K562 (cell line): ENCODE data around the gene TAGLN3. TPM values are rescaled to one million over a fixed set of nuclear protein-coding genes. Genes with fewer than 3 reads are reported as not detected.

ENCODE experiments used
- BACH1 ChIP-seq: fragments of 200-800 bp; sonication (Bioruptor generic); IDR thresholded peaks from 2 replicates; pipeline ENCODE4 v1.6.1; 2016; ENCODE audit warnings: missing genetic modification characterization, missing compliant biosample characterization
- CC2D1A ChIP-seq: fragments of 450-650 bp; IDR thresholded peaks from 2 replicates; pipeline ENCODE4 v1.6.1; 2017; ENCODE audit warnings: mild to moderate bottlenecking
- E2F8 ChIP-seq: fragments of 450-650 bp; IDR thresholded peaks from 2 replicates; pipeline ENCODE4 v1.7.1; 2018; ENCODE audit warnings: mild to moderate bottlenecking, low read depth; ENCODE audit not compliant: partially characterized antibody
- EGR1 ChIP-seq: fragments of 450-650 bp; conservative IDR thresholded peaks from 2 replicates; pipeline ENCODE4 v1.6.1; 2017; ENCODE audit warnings: mild to moderate bottlenecking
- ELK3 ChIP-seq: fragments of 450-650 bp; formaldehyde crosslinking; IDR thresholded peaks from 2 replicates; pipeline ENCODE4 v1.4.0; 2020; ENCODE audit warnings: mild to moderate bottlenecking
- HMGN3 ChIP-seq: IDR thresholded peaks from 2 replicates; pipeline ENCODE4 v1.6.1; 2011; ENCODE audit warnings: borderline replicate concordance, low read depth, mild to moderate bottlenecking, mixed read lengths, low read length; ENCODE audit not compliant: insufficient read length; ENCODE audit errors: extremely low read depth
- IRF2 ChIP-seq: sonication (generic); formaldehyde crosslinking; IDR thresholded peaks from 2 replicates; pipeline ENCODE4 v1.8.1; 2022; ENCODE audit warnings: mild to moderate bottlenecking, missing genetic modification reagents
- NELFE ChIP-seq: IDR thresholded peaks from 2 replicates; pipeline ENCODE4 v1.6.1; 2011; ENCODE audit warnings: mild to moderate bottlenecking; ENCODE audit not compliant: insufficient read depth, insufficient read length
- NR2C1 ChIP-seq, 2 experiments: fragments of 450-650 bp; IDR thresholded peaks; 2 replicates each; pipeline ENCODE4 v1.6.1; 2017; ENCODE audit warnings: mild to moderate bottlenecking in 2 of 2, antibody characterized with exemption in 1 of 2, inconsistent platforms in 1 of 2, missing compliant biosample characterization in 1 of 2, missing genetic modification characterization in 1 of 2
- PKNOX1 ChIP-seq: fragments of 450-650 bp; IDR thresholded peaks from 2 replicates; pipeline ENCODE4 v1.6.1; 2016
- POLR2G ChIP-seq: fragments of 200-400 bp; formaldehyde crosslinking; IDR thresholded peaks from 2 replicates; pipeline ENCODE4 v1.6.1; 2017; ENCODE audit warnings: low read depth, mild to moderate bottlenecking, antibody characterized with exemption, low read length, moderate library complexity
- PRMT5 ChIP-seq: sonication (generic); formaldehyde crosslinking; IDR thresholded peaks from 2 replicates; pipeline ENCODE4 v1.5.0; 2020; ENCODE audit warnings: missing genetic modification reagents
- PRPF4 ChIP-seq: fragments of 200-400 bp; formaldehyde crosslinking; IDR thresholded peaks from one replicate; pipeline ENCODE4 v1.6.1; 2017; ENCODE audit warnings: low read length, low read depth, mild to moderate bottlenecking; ENCODE audit not compliant: insufficient read depth, poor library complexity, severe bottlenecking
- RBBP5 ChIP-seq: fragments of 200-600 bp; sonication (generic); IDR thresholded peaks from 2 replicates; pipeline ENCODE4 v1.6.1; 2012; ENCODE audit warnings: borderline replicate concordance, mild to moderate bottlenecking, low read length, control low read depth, inconsistent platforms; ENCODE audit not compliant: insufficient read depth, poor library complexity, severe bottlenecking
- ZNF408 ChIP-seq: fragments of 250-450 bp; sonication (Bioruptor Pico); IDR thresholded peaks from 2 replicates; pipeline ENCODE4 v1.4.0; 2020; ENCODE audit warnings: low read depth, mild to moderate bottlenecking, moderate library complexity
- ZNF551 ChIP-seq: fragments of 250-450 bp; sonication (Bioruptor Pico); IDR thresholded peaks from 2 replicates; pipeline ENCODE4 v1.5.0; 2021; ENCODE audit warnings: mild to moderate bottlenecking, moderate library complexity
- ZZZ3 ChIP-seq: fragments of 450-650 bp; IDR thresholded peaks from 2 replicates; pipeline ENCODE4 v1.6.1; 2016; ENCODE audit warnings: antibody characterized with exemption, mild to moderate bottlenecking, moderate library complexity
- polyA plus RNA-seq, 8 experiments: library from polyadenylated mRNA; depleted of rRNA in 4 of 8; stranded (reverse) in 5 of 8; unstranded in 3 of 8; fragments of >200 nt; fragmentation: Nextera tagmentation in 2 of 8; fragmentation: Illumina TruSeq in 1 of 8; extraction: Ambion mirVana in 2 of 8; extraction: Trizol in 1 of 8; gene quantifications; 2 replicates each; pipeline versions ENCODE4 v1.2.1 to v1.2.3, GENCODE V29; 2011 to 2014; ENCODE audit warnings: inconsistent platforms in 1 of 8, missing spikeins in 1 of 8
- total RNA-seq, 7 experiments: library from RNA; depleted of rRNA in 6 of 7; stranded (reverse); fragments of >200 nt in 6 of 7; fragmentation: Illumina TruSeq in 2 of 7; extraction: Trizol in 2 of 7; gene quantifications; 2 replicates each; pipeline versions ENCODE4 v1.2.1 to v1.2.3, GENCODE V29; 2011 to 2021; ENCODE audit warnings: low replicate concordance in 1 of 7
- TF ChIP-seq, protein P1 (sequence below): IDR thresholded peaks from 2 replicates; pipeline ENCODE4 v1.6.1; 2016; ENCODE audit warnings: missing genetic modification characterization, missing compliant biosample characterization
- TF ChIP-seq, protein P2 (sequence below): sonication (generic); formaldehyde crosslinking; IDR thresholded peaks from 2 replicates; pipeline ENCODE4 v1.8.0; 2023; ENCODE audit warnings: mild to moderate bottlenecking, missing genetic modification reagents

The TAGLN3 gene
- total and polyA plus RNA-seq, 9 of the 15 experiments (the other 6 are each of a cell fraction or from before 2014, with no cell fraction given), result 0.06 TPM; not detected in 7

- peak; percentile 94 for TF ChIP-seq POLR2G
- peak; percentile 58 for TF ChIP-seq HMGN3
- TF ChIP-seq CC2D1A, result no peak
- TF ChIP-seq, protein P1, sequence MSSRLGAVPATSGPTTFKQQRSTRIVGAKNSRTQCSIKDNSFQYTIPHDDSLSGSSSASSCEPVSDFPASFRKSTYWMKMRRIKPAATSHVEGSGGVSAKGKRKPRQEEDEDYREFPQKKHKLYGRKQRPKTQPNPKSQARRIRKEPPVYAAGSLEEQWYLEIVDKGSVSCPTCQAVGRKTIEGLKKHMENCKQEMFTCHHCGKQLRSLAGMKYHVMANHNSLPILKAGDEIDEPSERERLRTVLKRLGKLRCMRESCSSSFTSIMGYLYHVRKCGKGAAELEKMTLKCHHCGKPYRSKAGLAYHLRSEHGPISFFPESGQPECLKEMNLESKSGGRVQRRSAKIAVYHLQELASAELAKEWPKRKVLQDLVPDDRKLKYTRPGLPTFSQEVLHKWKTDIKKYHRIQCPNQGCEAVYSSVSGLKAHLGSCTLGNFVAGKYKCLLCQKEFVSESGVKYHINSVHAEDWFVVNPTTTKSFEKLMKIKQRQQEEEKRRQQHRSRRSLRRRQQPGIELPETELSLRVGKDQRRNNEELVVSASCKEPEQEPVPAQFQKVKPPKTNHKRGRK (tag), result no peak
- no peak for TF ChIP-seq ELK3 (CRISPR knock-in tag)
- TF ChIP-seq PKNOX1, result peak; percentile 84
- TF ChIP-seq, protein P2, sequence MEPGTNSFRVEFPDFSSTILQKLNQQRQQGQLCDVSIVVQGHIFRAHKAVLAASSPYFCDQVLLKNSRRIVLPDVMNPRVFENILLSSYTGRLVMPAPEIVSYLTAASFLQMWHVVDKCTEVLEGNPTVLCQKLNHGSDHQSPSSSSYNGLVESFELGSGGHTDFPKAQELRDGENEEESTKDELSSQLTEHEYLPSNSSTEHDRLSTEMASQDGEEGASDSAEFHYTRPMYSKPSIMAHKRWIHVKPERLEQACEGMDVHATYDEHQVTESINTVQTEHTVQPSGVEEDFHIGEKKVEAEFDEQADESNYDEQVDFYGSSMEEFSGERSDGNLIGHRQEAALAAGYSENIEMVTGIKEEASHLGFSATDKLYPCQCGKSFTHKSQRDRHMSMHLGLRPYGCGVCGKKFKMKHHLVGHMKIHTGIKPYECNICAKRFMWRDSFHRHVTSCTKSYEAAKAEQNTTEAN (CRISPR knock-in tag), result no peak
- no peak for TF ChIP-seq E2F8
- no peak for TF ChIP-seq IRF2 (CRISPR knock-in tag)
- TF ChIP-seq ZNF551 (CRISPR knock-in tag), result no peak
- no peak for TF ChIP-seq PRPF4
- no peak for TF ChIP-seq NR2C1 (IDR thresholded peaks at IDR 0.05)
- no peak for TF ChIP-seq NR2C1 (tag; IDR thresholded peaks at IDR 0.05)
- TF ChIP-seq ZZZ3, result no peak
- peak; percentile 94 for TF ChIP-seq RBBP5
- no peak for TF ChIP-seq NELFE
- TF ChIP-seq EGR1, result no peak
- TF ChIP-seq PRMT5 (CRISPR knock-in tag), result no peak
- TF ChIP-seq BACH1 (tag), result no peak
- TF ChIP-seq ZNF408, result no peak
Observed at GRCh38 chr3:111978583-111979433, 19.9 kb upstream of the TAGLN3 start, which contains the start of gene ABHD10 (continued).
